HG03378 (cell line): ENCODE data around the gene APOBEC3A.
"Not testable (repeated sequence)": the region's sequence is repeated elsewhere in the genome, so short reads cannot be mapped to it uniquely, and the experiment has no call there.

Experiments used
- ATAC-seq: cut with Tn5 transposase; IDR thresholded peaks from one replicate; pipeline ENCODE4 v1.9.1; 2021; ENCODE audit warnings: mild to moderate bottlenecking, moderate library complexity; ENCODE audit not compliant: unreplicated experiment

Gene APOBEC3A

GRCh38 chr22:38957808-38958650, 620 bp downstream of the APOBEC3A start:
- no peak for ATAC-seq

GRCh38 chr22:38958651-38958943, 1.2 kb downstream of the APOBEC3A start:
- not testable (repeated sequence) for ATAC-seq

GRCh38 chr22:38959590-38959989, 2.2 kb downstream of the APOBEC3A start:
- ATAC-seq = no peak

- ATAC-seq = not testable (repeated sequence)
Measured at GRCh38 chr22:38960673-38961072, 3.3 kb downstream of the APOBEC3A start.

GRCh38 chr22:38963291-38963738, 5.9 kb downstream of the APOBEC3A start:
- not testable (repeated sequence) for ATAC-seq

GRCh38 chr22:38963872-38964271, 6.5 kb downstream of the APOBEC3A start:
- ATAC-seq = no peak

- no peak for ATAC-seq
Measured at GRCh38 chr22:38964306-38964705, 6.9 kb downstream of the APOBEC3A start.

GRCh38 chr22:38964989-38965388, 7.6 kb downstream of the APOBEC3A start:
- no peak for ATAC-seq

GRCh38 chr22:38965614-38966379, 8.4 kb downstream of the APOBEC3A start:
- no peak for ATAC-seq

- no peak for ATAC-seq
Measured at GRCh38 chr22:38966380-38966702, 8.9 kb downstream of the APOBEC3A start.

- no peak for ATAC-seq
Measured at GRCh38 chr22:38966942-38967341, 9.5 kb downstream of the APOBEC3A start.

GRCh38 chr22:38967451-38968450, 10.3 kb downstream of the APOBEC3A start:
- ATAC-seq = no peak

GRCh38 chr22:38968801-38969200, 11.4 kb downstream of the APOBEC3A start:
- ATAC-seq = no peak

- no peak for ATAC-seq
Measured at GRCh38 chr22:38970551-38970950, 13.1 kb downstream of the APOBEC3A start.

GRCh38 chr22:38971202-38971601, 13.8 kb downstream of the APOBEC3A start:
- ATAC-seq = no peak

- ATAC-seq = no peak
Measured at GRCh38 chr22:38971791-38972190, 14.4 kb downstream of the APOBEC3A start.

GRCh38 chr22:38972558-38972957, 15.1 kb downstream of the APOBEC3A start:
- no peak for ATAC-seq

- no peak for ATAC-seq
Measured at GRCh38 chr22:38973289-38974169, 16.1 kb downstream of the APOBEC3A start.

- ATAC-seq = no peak
Measured at GRCh38 chr22:38974170-38974825, 16.9 kb downstream of the APOBEC3A start.

GRCh38 chr22:38974826-38975175, 17.4 kb downstream of the APOBEC3A start:
- no peak for ATAC-seq
